Activated B cell treated with CpG ODN at 0.5 μM for 24 hours (primary cell): ENCODE measurements around the gene DUOXA2. TPM values are rescaled to one million over a fixed set of nuclear protein-coding genes. Genes with fewer than 3 reads are reported as not detected.
"Not testable (repeated sequence)": the region's sequence is repeated elsewhere in the genome, so short reads cannot be mapped to it uniquely, and the experiment has no call there.

Experiments used
- ATAC-seq: fragments of 200-7000 bp; cut with Tn5 transposase; one replicate; pipeline ENCODE4 v1.10.0; 2021; ENCODE audit warnings: low read depth, mild to moderate bottlenecking, moderate library complexity
- CTCF ChIA-PET: fragments of 350-600 bp; sonication (Branson Sonifier 250); formaldehyde crosslinking; loops from one replicate; lab custom pipeline; 2021; ENCODE audit warnings: antibody characterized with exemption; lab: Charles Lee
- POLR2A ChIA-PET: fragments of 350-600 bp; sonication (Branson Sonifier 250); formaldehyde crosslinking; loops from one replicate; lab custom pipeline; 2021; ENCODE audit warnings: antibody characterized with exemption; lab: Charles Lee
- DNase-seq: peaks from one replicate; pipeline ENCODE4 v3.0.0; 2022
- H3K27ac Mint-ChIP-seq: one replicate; pipeline ENCODE4 v1.8.0; 2020; ENCODE audit warnings: mixed read lengths
- H3K27me3 Mint-ChIP-seq: one replicate; pipeline ENCODE4 v1.8.0; 2021; ENCODE audit warnings: mixed read lengths
- H3K36me3 Mint-ChIP-seq: one replicate; pipeline ENCODE4 v1.8.0; 2021; ENCODE audit warnings: low read depth, mixed read lengths
- H3K4me1 Mint-ChIP-seq: one replicate; pipeline ENCODE4 v1.8.0; 2021; ENCODE audit warnings: mixed read lengths
- H3K4me3 Mint-ChIP-seq: one replicate; pipeline ENCODE4 v1.8.0; 2020; ENCODE audit warnings: mild to moderate bottlenecking, mixed read lengths
- H3K9me3 Mint-ChIP-seq: one replicate; pipeline ENCODE4 v1.8.0; 2020; ENCODE audit warnings: mixed read lengths
- intact Hi-C: fragments of 100-400 bp; cut with micrococcal nuclease; formaldehyde crosslinking; loops from one replicate; pipeline ENCODE4 v1.15.1; 2024
- total RNA-seq: library from RNA; stranded (reverse); gene quantifications from 2 replicates; pipeline ENCODE4 v1.2.3, GENCODE V29; 2022
- TF ChIP-seq, protein P1 (sequence below): fragments of 200-600 bp; IDR thresholded peaks from one replicate; pipeline ENCODE4 v1.8.0; 2022; ENCODE audit warnings: antibody characterized with exemption, mild to moderate bottlenecking

DUOXA2 gene
- total RNA-seq, 1 donor from 2014 or later = not detected

GRCh38 chr15:45101749-45102148 is 12.4 kb upstream of the DUOXA2 start:
- DNase-seq (no peak), ATAC-seq (no peak)
- CTCF ChIA-PET = no interaction called here
- intact Hi-C loops = no loop called here
- Mint-ChIP-seq H3K27ac (no peak overlapping the region), H3K4me1 (no peaks in the 10 kb centered on the region), H3K9me3 (no peaks in the 10 kb centered on the region), H3K36me3 (no peaks in the 10 kb centered on the region), H3K27me3 (peaks cover 22% of the 10 kb centered on the region), H3K4me3 (no peak overlapping the region)
- POLR2A ChIA-PET = no interaction called here
- TF ChIP-seq, protein P1, sequence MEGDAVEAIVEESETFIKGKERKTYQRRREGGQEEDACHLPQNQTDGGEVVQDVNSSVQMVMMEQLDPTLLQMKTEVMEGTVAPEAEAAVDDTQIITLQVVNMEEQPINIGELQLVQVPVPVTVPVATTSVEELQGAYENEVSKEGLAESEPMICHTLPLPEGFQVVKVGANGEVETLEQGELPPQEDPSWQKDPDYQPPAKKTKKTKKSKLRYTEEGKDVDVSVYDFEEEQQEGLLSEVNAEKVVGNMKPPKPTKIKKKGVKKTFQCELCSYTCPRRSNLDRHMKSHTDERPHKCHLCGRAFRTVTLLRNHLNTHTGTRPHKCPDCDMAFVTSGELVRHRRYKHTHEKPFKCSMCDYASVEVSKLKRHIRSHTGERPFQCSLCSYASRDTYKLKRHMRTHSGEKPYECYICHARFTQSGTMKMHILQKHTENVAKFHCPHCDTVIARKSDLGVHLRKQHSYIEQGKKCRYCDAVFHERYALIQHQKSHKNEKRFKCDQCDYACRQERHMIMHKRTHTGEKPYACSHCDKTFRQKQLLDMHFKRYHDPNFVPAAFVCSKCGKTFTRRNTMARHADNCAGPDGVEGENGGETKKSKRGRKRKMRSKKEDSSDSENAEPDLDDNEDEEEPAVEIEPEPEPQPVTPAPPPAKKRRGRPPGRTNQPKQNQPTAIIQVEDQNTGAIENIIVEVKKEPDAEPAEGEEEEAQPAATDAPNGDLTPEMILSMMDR = no peak

DNA sequence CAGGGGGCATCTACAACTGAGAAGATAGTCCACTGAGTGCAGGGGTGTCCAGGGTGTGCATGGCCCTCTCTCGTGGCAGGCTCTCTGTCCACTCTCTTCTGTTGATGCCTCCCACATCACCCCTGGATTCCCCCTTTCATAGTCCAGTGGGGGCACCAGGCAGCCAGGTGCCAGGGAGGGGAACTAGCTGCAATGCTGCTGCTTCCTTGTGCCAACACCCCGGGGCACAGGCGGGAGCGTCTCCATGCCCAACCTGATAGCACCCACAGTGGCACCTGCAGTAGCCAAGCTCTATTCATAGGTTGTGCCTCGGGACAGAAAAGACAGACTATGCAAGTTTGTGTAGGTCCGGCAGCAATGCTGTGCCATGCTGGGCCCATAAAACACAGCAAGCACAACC is 11.9 kb upstream of the DUOXA2 start:
- POLR2A ChIA-PET = no interaction called here
- DNase-seq (no peak), ATAC-seq (no peak)
- H3K4me1 Mint-ChIP-seq = no peaks in the 10 kb centered on the region
- H3K4me3 Mint-ChIP-seq = no peak overlapping the region
- intact Hi-C loops = no loop called here
- CTCF ChIA-PET = no interaction called here
- no peak overlapping the region for H3K27ac Mint-ChIP-seq
- no peaks in the 10 kb centered on the region for H3K36me3 Mint-ChIP-seq
- no peaks in the 10 kb centered on the region for H3K9me3 Mint-ChIP-seq
- TF ChIP-seq, protein P1 = no peak
- peaks cover 22% of the 10 kb centered on the region for H3K27me3 Mint-ChIP-seq

DNA sequence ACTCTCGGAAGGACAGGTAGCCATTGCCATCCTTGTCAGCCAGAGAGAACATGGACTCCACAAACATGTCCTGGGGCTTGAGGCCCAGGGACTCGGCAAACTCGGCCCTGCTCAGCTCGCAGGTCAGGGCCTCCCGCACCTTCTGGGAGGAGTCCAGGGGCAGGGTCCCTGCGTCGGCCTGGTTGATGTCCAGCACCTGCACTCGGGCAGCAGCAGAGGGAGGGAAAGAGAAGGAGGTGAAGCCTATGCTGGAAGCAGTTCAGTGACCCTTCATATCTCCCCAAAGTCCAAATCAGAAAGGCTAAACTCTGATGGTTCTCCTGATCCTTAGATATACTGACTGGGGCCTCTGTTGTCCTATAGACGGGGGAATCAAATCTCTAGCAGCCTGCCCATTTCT is 10.0 kb upstream of the DUOXA2 start:
- H3K4me3 Mint-ChIP-seq, H3K27ac Mint-ChIP-seq, H3K36me3 Mint-ChIP-seq, intact Hi-C loops, POLR2A ChIA-PET, H3K4me1 Mint-ChIP-seq, DNase-seq, CTCF ChIA-PET, H3K9me3 Mint-ChIP-seq, ATAC-seq: not testable (repeated sequence)
- peaks cover 30% of the 10 kb centered on the region for H3K27me3 Mint-ChIP-seq

- peaks cover 42% of the 10 kb centered on the region for H3K27me3 Mint-ChIP-seq
Measured at GRCh38 chr15:45105586-45105985, 8.5 kb upstream of the DUOXA2 start.

GRCh38 chr15:45106002-45106790 is 7.9 kb upstream of the DUOXA2 start:
- TF ChIP-seq, protein P1 = no peak
- intact Hi-C loops = no loop called here
- no peak for ATAC-seq
- no peak overlapping the region for H3K4me3 Mint-ChIP-seq
- H3K4me1 Mint-ChIP-seq = peaks cover 2% of the 10 kb centered on the region
- CTCF ChIA-PET = interaction anchor here (0.6 to 1.1 kb wide), 2 partner anchors 12 to 32 kb away, joined by 3 to 4 read pairs; no protein-coding TSS in a partner anchor
- H3K27ac Mint-ChIP-seq = no peak overlapping the region
- DNase-seq = no peak
- H3K36me3 Mint-ChIP-seq = no peaks in the 10 kb centered on the region
- no peaks in the 10 kb centered on the region for H3K9me3 Mint-ChIP-seq
- POLR2A ChIA-PET = no interaction called here
- peaks cover 43% of the 10 kb centered on the region for H3K27me3 Mint-ChIP-seq

More at GRCh38 chr15:45105586-45105985, 8.5 kb upstream of the DUOXA2 start:
- Mint-ChIP-seq H3K4me1 (peaks cover 1% of the 10 kb centered on the region), H3K4me3 (no peak overlapping the region), H3K27ac (no peak overlapping the region), H3K9me3 (no peaks in the 10 kb centered on the region), H3K36me3 (no peaks in the 10 kb centered on the region)
- POLR2A ChIA-PET = no interaction called here
- no peak for DNase-seq
- intact Hi-C loops = no loop called here
- CTCF ChIA-PET = interaction anchor here (0.6 to 1.1 kb wide), 3 partner anchors 12 to 33 kb away, joined by 3 to 4 read pairs (median 3); no protein-coding TSS in a partner anchor
- TF ChIP-seq, protein P1 = no peak
- ATAC-seq = no peak
